ENCODE results near the gene LAPTM4A.

Gene LAPTM4A

GRCh38 chr2:20027705-20028434, 23.6 kb downstream of the LAPTM4A start:
- no peak overlapping the region for H3K4me3 ChIP-seq (ENCODE audit: low read depth, low read length)
- no peak for DNase-seq (ENCODE audit: low read depth)
- TF ChIP-seq, protein P1, sequence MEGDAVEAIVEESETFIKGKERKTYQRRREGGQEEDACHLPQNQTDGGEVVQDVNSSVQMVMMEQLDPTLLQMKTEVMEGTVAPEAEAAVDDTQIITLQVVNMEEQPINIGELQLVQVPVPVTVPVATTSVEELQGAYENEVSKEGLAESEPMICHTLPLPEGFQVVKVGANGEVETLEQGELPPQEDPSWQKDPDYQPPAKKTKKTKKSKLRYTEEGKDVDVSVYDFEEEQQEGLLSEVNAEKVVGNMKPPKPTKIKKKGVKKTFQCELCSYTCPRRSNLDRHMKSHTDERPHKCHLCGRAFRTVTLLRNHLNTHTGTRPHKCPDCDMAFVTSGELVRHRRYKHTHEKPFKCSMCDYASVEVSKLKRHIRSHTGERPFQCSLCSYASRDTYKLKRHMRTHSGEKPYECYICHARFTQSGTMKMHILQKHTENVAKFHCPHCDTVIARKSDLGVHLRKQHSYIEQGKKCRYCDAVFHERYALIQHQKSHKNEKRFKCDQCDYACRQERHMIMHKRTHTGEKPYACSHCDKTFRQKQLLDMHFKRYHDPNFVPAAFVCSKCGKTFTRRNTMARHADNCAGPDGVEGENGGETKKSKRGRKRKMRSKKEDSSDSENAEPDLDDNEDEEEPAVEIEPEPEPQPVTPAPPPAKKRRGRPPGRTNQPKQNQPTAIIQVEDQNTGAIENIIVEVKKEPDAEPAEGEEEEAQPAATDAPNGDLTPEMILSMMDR (IDR thresholded peaks at IDR 0.05; ENCODE audit: insufficient read depth, low read depth, low read length, missing control alignments), result no peak

- TF ChIP-seq, protein P1 (IDR thresholded peaks at IDR 0.05; ENCODE audit: insufficient read depth, low read depth, low read length, missing control alignments), result no peak
- no peak overlapping the region for H3K4me3 ChIP-seq (ENCODE audit: low read depth, low read length)
- DNase-seq (ENCODE audit: low read depth), result no peak
Measured at GRCh38 chr2:20027260-20027677, 24.2 kb downstream of the LAPTM4A start.

DNA sequence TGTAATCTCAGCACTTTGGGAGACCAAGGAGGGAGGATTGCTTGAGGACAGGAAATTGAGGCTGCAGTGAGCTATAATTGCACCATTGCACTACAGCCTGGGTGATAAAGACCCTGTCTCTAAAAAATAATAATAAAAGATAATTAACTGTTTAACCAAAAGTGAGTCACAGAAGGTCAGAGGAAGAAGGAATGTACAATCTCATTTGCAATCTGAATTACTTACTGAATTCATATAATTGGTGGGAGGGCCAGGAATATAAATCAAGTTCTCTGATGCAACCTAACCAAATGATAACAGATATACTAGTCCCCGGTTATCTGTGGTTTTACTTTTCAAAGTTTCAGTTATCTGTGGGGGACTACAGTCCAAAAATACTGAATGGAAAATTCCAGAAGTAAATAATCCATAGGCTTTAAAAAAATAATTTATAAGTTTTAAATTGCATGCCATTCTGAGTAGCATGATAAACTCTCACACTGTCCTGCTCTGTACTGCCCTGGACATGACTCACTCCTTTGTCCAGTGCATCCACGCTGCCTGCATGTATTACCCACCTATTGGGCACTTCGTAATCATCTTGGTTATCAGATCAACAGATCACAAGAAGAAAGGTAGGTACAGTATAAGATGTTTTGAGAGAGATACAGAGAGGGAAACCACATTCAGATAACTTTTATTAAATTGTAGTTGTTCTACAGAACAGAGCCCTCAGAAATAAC, 26.2 kb downstream of the LAPTM4A start:
- TF ChIP-seq, protein P1 (IDR thresholded peaks at IDR 0.05; ENCODE audit: insufficient read depth, low read depth, low read length, missing control alignments), result no peak
- DNase-seq (ENCODE audit: low read depth), result no peak
- no peak overlapping the region for H3K4me3 ChIP-seq (ENCODE audit: low read depth, low read length)

DNA sequence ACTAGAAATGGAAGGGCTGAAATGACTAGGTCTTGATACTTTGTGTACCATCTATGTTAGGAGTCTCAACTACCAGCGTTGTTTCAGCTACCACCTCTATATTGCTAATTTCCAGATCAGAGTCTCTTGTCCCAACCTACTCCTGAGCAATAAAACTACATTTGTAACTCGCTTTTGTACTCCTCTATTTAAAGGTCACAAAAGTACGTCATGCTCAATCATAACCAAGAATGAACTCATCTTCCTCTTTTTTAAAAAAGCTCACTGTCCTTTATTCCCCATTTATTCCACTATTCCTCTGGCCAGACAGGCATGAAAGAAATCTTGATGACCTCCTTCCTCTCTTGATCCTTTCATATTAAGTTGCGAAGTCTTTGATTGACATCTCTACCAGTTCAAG, 27.7 kb downstream of the LAPTM4A start:
- no peak for DNase-seq (ENCODE audit: low read depth)
- no peak overlapping the region for H3K4me3 ChIP-seq (ENCODE audit: low read depth, low read length)
- TF ChIP-seq, protein P1 (IDR thresholded peaks at IDR 0.05; ENCODE audit: insufficient read depth, low read depth, low read length, missing control alignments), result no peak

DNA sequence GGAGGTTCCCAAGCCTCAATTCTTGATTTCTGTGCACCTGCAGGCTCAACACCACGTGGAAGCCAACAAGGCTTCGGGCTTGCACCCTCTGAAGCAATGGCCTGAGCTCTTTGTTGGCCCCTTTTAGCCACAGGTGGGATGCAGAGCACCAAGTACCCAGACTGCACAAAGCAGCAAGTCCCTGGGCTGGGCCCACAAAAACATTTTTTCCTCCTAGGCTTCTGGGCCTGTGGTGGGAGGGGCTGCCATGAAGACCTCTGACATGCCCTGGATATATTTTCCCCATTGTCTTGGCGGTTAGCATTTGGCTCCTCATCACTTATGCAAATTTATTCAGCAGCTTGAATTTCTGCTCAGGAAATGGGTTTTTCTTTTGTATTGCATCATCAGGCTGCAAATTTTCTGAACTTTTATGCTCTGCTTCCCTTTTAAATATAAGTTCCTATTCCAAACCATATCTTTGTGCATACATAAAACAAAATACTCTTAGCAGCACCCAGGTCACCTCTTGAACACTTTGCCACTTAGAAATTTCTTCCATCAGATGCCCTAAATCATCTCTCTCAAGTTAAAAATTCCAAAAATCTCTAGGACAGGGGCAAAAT, 29.9 kb downstream of the LAPTM4A start:
- no peak for DNase-seq (ENCODE audit: low read depth)
- TF ChIP-seq, protein P1 (IDR thresholded peaks at IDR 0.05; ENCODE audit: insufficient read depth, low read depth, low read length, missing control alignments), result no peak
- no peak overlapping the region for H3K4me3 ChIP-seq (ENCODE audit: low read depth, low read length)

DNA sequence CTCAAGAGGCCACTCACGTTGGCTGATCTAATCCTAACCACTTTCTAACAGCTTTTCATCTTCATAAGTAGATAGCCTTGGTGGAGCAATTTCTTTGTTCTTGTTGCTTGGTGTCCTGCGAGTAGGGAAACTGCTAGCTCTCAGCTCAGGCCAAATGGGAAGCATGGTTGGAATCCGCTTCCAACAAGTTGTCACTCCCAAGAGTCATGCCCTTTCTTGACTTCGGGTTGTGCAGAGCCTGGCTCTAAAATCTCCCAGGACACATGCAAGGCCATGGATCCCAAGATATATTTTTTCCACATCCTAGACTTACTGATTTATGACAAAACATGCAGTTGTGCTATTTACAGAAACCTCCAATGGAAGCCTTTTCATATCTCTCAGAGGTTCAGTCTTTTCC, 31.7 kb downstream of the LAPTM4A start:
- DNase-seq (ENCODE audit: low read depth), result no peak
- H3K4me3 ChIP-seq (ENCODE audit: low read depth, low read length), result no peak overlapping the region
- TF ChIP-seq, protein P1 (IDR thresholded peaks at IDR 0.05; ENCODE audit: insufficient read depth, low read depth, low read length, missing control alignments), result no peak

All from GM12865 (cell line).